Measurements from ENCODE around the gene C2CD4C.
A peak's percentile ranks its signal among the peaks of the same experiment; 100 is the strongest.
"Not testable (repeated sequence)": the region's sequence is repeated elsewhere in the genome, so short reads cannot be mapped to it uniquely, and the experiment has no call there.

C2CD4C gene

GRCh38 chr19:412356-413355 lies 3.7 kb upstream of the C2CD4C start:
- DNase-seq, result no peak

- DNase-seq, result no peak
Observed at GRCh38 chr19:411723-412355, 2.9 kb upstream of the C2CD4C start.

- not testable (repeated sequence) for DNase-seq
Observed at GRCh38 chr19:411121-411722, 2.3 kb upstream of the C2CD4C start.

- no peak for DNase-seq
Observed at GRCh38 chr19:410243-410781, 1.4 kb upstream of the C2CD4C start.

GRCh38 chr19:409516-410242 lies 732 bp upstream of the C2CD4C start:
- DNase-seq, result peak in 1 of 2 experiments; percentile 24

GRCh38 chr19:408441-408901 lies 476 bp downstream of the C2CD4C start:
- DNase-seq, result no peak

- no peak for DNase-seq
Observed at GRCh38 chr19:407511-408440, 1.2 kb downstream of the C2CD4C start.

- DNase-seq, result no peak
Observed at GRCh38 chr19:406971-407510, 1.9 kb downstream of the C2CD4C start.

- no peak for DNase-seq
Observed at GRCh38 chr19:406135-406781, 2.7 kb downstream of the C2CD4C start.

GRCh38 chr19:405121-405965 lies 3.6 kb downstream of the C2CD4C start:
- DNase-seq, result peak in 1 of 2 experiments; percentile 20

GRCh38 chr19:403221-404027 lies 5.5 kb downstream of the C2CD4C start:
- DNase-seq, result peak; percentile 77

- no peak for DNase-seq
Observed at GRCh38 chr19:402786-403185, 6.2 kb downstream of the C2CD4C start.

- no peak for DNase-seq
Observed at GRCh38 chr19:401866-402511, 7.0 kb downstream of the C2CD4C start.

GRCh38 chr19:400976-401865 lies 7.7 kb downstream of the C2CD4C start:
- DNase-seq, result no peak

- DNase-seq, result no peak
Observed at GRCh38 chr19:399370-399769, 9.6 kb downstream of the C2CD4C start.

- no peak for DNase-seq
Observed at GRCh38 chr19:398719-399118, 10.2 kb downstream of the C2CD4C start.
